Pancreas (tissue), 10 donors: ENCODE measurements around the gene CCDC88C. TPM values are rescaled to one million over a fixed set of nuclear protein-coding genes. Genes with fewer than 3 reads are reported as not detected.
A peak's percentile ranks its signal among the peaks of the same experiment; 100 is the strongest.

Source experiments
- ATAC-seq, 4 donors: fragments of 200-7000 bp; cut with Tn5 transposase; one replicate each; pipeline versions ENCODE4 v1.8.0 to v1.9.1; 2020; ENCODE audit warnings: mild to moderate bottlenecking in 4 of 4, moderate library complexity in 4 of 4
- DNase-seq, 6 donors: peaks; one replicate each; pipeline ENCODE4 v3.0.0-alpha.2; 2020
- FAIRE-seq: peaks from 2 replicates; lab custom pipeline; 2012; peaks lifted over from hg19 to GRCh38; lab: Jason Lieb, UNC
- H3K27ac ChIP-seq, 4 donors: fragments of 200-600 bp; sonication (generic); 1 replicate in 3 of 4; 2 replicates in 1 of 4; pipeline versions ENCODE4 v1.5.0 to v1.8.0; 2020
- H3K27me3 ChIP-seq, 4 donors: fragments of 200-600 bp; one replicate each; pipeline ENCODE4 v1.8.0; 2021
- H3K36me3 ChIP-seq, 3 donors: fragments of 200-600 bp; sonication (generic) in 1 of 3; one replicate each; pipeline versions ENCODE4 v1.5.0 to v1.8.0; 2020 to 2021
- H3K4me1 ChIP-seq, 3 donors: fragments of 200-600 bp; one replicate each; pipeline ENCODE4 v1.8.0; 2021
- H3K4me3 ChIP-seq, 4 donors: fragments of 200-600 bp; sonication (generic) in 2 of 4; one replicate each; pipeline versions ENCODE4 v1.5.0 to v1.8.0; 2020 to 2021
- H3K9me3 ChIP-seq, 4 donors: fragments of 200-600 bp; one replicate each; pipeline ENCODE4 v1.8.0; 2021
- CTCF ChIP-seq, 4 donors: fragments of 200-600 bp; sonication (generic) in 3 of 4; IDR thresholded peaks; one replicate each; pipeline versions ENCODE4 v1.5.0 to v1.8.0; 2021; ENCODE audit warnings: antibody characterized with exemption in 4 of 4
- WGBS, 2 donors: extraction: QIAGEN DNeasy Blood & Tissue Kit; methylation state at CpG; one replicate each; pipeline ENCODE4 v1.1.7; 2013; 5-methylcytosine and 5-hydroxymethylcytosine counted together
- intact Hi-C, 3 donors: fragments of 100-400 bp; cut with DNase I; formaldehyde crosslinking; loops; one replicate each; pipeline versions ENCODE4 v1.11.1 to v1.14.2; 2022
- polyA plus RNA-seq, 2 donors: library from polyadenylated mRNA; stranded (reverse); fragments of 200-250 nt; gene quantifications; one replicate each; pipeline ENCODE4 v1.2.3, GENCODE V29; 2013
- total RNA-seq, 6 donors: library from RNA; stranded (reverse); fragmentation: NEBNext Ultra II Directional in 4 of 6; extraction: Animal tissue kit (Norgen Biotek cat#: 25700) in 4 of 6; gene quantifications; one replicate each; pipeline versions ENCODE4 v1.2.1 to v1.2.4, GENCODE V29; 2021 to 2023
- donor health status: healthy with polysubstance abuse.
- donor health status: DM: no; HTN: no; CAD: no; lungs with moderate emphysema.
- donor health status: DM: no; HTN: no; CAD: no.
- donor health status: control.
- donor health status: control.
- donor health status: Bipolar disorder and iron deficiency.
- donor health status: DM: yes; HTN: yes; CAD: no.
- donor health status: DM: no; HTN: no; CAD: no.
- donor health status: DM: no; HTN: no; CAD: no.
- donor health status: DM: yes; HTN: yes; CAD: no.

Gene CCDC88C
- total and polyA plus RNA-seq, 8 donors, result 10.3 to 20.2 (median 14.6) TPM

- DNase-seq, result no peak
- no peak for ATAC-seq
- WGBS, 2 donors, result 86% methylated on average over 3 of the region's 3 CpGs
- TF ChIP-seq CTCF (IDR thresholded peaks at IDR 0.05), result no peak
- Histone ChIP-seq H3K4me1 (no peaks in the 10 kb centered on the region), H3K27ac (no peak overlapping the region), H3K9me3 (no peaks in the 10 kb centered on the region), H3K36me3 (no peaks in the 10 kb centered on the region), H3K27me3 (no peaks in the 10 kb centered on the region), H3K4me3 (no peak overlapping the region)
- FAIRE-seq, result no peak
- intact Hi-C loops, result no loop called here
Observed at GRCh38 chr14:91231446-91231845, 186.2 kb downstream of the CCDC88C start.

- H3K36me3 ChIP-seq, result no peaks in the 10 kb centered on the region
- H3K27me3 ChIP-seq, result no peaks in the 10 kb centered on the region
- H3K4me1 ChIP-seq, result no peaks in the 10 kb centered on the region
- H3K27ac ChIP-seq, result no peak overlapping the region
- no peaks in the 10 kb centered on the region for H3K9me3 ChIP-seq
- 96 to 97% methylated on average over 4 of the region's 4 CpGs for WGBS, 2 donors
- FAIRE-seq, result no peak
- intact Hi-C loops, result no loop called here
- no peak for DNase-seq
- no peak for ATAC-seq
- TF ChIP-seq CTCF (IDR thresholded peaks at IDR 0.05), result no peak
- H3K4me3 ChIP-seq, result no peak overlapping the region
Observed at GRCh38 chr14:91230397-91231035, 187.1 kb downstream of the CCDC88C start.

- intact Hi-C loops, result no loop called here
- no peak for FAIRE-seq
- H3K36me3 ChIP-seq, result no peaks in the 10 kb centered on the region
- no peak overlapping the region for H3K4me3 ChIP-seq
- DNase-seq, result no peak
- 85 to 88% methylated on average over 6 of the region's 6 CpGs for WGBS, 2 donors
- H3K27ac ChIP-seq, result no peak overlapping the region
- no peak for TF ChIP-seq CTCF (IDR thresholded peaks at IDR 0.05)
- no peaks in the 10 kb centered on the region for H3K4me1 ChIP-seq
- H3K27me3 ChIP-seq, result no peaks in the 10 kb centered on the region
- peak in 2 of 4 donors; percentile 47 to 52 for ATAC-seq
- no peaks in the 10 kb centered on the region for H3K9me3 ChIP-seq
Observed at GRCh38 chr14:91229743-91230200, 187.8 kb downstream of the CCDC88C start.

GRCh38 chr14:91229005-91229382, 188.6 kb downstream of the CCDC88C start:
- no peak for ATAC-seq
- no peaks in the 10 kb centered on the region for H3K36me3 ChIP-seq
- H3K27ac ChIP-seq, result no peak overlapping the region
- H3K9me3 ChIP-seq, result no peaks in the 10 kb centered on the region
- TF ChIP-seq CTCF (IDR thresholded peaks at IDR 0.05), result no peak
- no peaks in the 10 kb centered on the region for H3K27me3 ChIP-seq
- no peak for DNase-seq
- WGBS, 2 donors, result 93 to 100% methylated on average over 1 of the region's 1 CpG
- FAIRE-seq, result no peak
- H3K4me3 ChIP-seq, result no peak overlapping the region
- no peaks in the 10 kb centered on the region for H3K4me1 ChIP-seq
- intact Hi-C loops, result no loop called here
